SK-N-SH (cell line): ENCODE measurements around the gene DLL1.

Experiments
- CTCF ChIP-seq: fragments of 200-600 bp; sonication (generic); IDR thresholded peaks from 2 replicates; pipeline ENCODE4 v1.6.1; 2017; ENCODE audit warnings: antibody characterized with exemption, mild to moderate bottlenecking, moderate library complexity
- ELF1 ChIP-seq: IDR thresholded peaks from 2 replicates; pipeline ENCODE4 v1.4.0; 2012
- EZH2phosphoT487 ChIP-seq: fragments of 200-600 bp; sonication (generic); IDR thresholded peaks from 2 replicates; pipeline ENCODE4 v1.6.1; 2017; ENCODE audit warnings: low read depth, mixed run types, mild to moderate bottlenecking, antibody characterized with exemption, moderate library complexity, borderline replicate concordance
- MXI1 ChIP-seq: IDR thresholded peaks from 2 replicates; pipeline ENCODE4 v1.6.1; 2012; ENCODE audit warnings: mild to moderate bottlenecking, low read depth, low read length, improper control_type of control experiment
- POLR2AphosphoS5 ChIP-seq: IDR thresholded peaks from 2 replicates; pipeline ENCODE4 v1.6.1; 2012; ENCODE audit warnings: low read depth, low read length
- RAD21 ChIP-seq: IDR thresholded peaks from 2 replicates; pipeline ENCODE4 v1.6.1; 2012; ENCODE audit warnings: mild to moderate bottlenecking, low read length
- SIN3A ChIP-seq: IDR thresholded peaks from 2 replicates; pipeline ENCODE4 v1.6.1; 2012; ENCODE audit warnings: low read depth, mild to moderate bottlenecking, low read length, moderate library complexity, borderline replicate concordance
- USF2 ChIP-seq: fragments of 150-350 bp; IDR thresholded peaks from 2 replicates; pipeline ENCODE4 v1.6.1; 2017; ENCODE audit warnings: antibody characterized with exemption, low read length, low read depth, borderline replicate concordance

- TF ChIP-seq POLR2AphosphoS5 (no peak), CTCF (no peak), ELF1 (no peak), USF2 (no peak), EZH2phosphoT487 (no peak), RAD21 (no peak), MXI1 (no peak), SIN3A (no peak)
Observed at GRCh38 chr6:170316071-170316470, 25.2 kb upstream of the DLL1 start.
